HG03457 (cell line): Measurements from ENCODE around the gene TTYH2.
"Not testable (repeated sequence)": the region's sequence is repeated elsewhere in the genome, so short reads cannot be mapped to it uniquely, and the experiment has no call there.

Source experiments
- ATAC-seq: cut with Tn5 transposase; IDR thresholded peaks from one replicate; pipeline ENCODE4 v1.9.1; 2021; ENCODE audit warnings: moderate number of reproducible peaks; ENCODE audit not compliant: unreplicated experiment

Gene TTYH2

DNA sequence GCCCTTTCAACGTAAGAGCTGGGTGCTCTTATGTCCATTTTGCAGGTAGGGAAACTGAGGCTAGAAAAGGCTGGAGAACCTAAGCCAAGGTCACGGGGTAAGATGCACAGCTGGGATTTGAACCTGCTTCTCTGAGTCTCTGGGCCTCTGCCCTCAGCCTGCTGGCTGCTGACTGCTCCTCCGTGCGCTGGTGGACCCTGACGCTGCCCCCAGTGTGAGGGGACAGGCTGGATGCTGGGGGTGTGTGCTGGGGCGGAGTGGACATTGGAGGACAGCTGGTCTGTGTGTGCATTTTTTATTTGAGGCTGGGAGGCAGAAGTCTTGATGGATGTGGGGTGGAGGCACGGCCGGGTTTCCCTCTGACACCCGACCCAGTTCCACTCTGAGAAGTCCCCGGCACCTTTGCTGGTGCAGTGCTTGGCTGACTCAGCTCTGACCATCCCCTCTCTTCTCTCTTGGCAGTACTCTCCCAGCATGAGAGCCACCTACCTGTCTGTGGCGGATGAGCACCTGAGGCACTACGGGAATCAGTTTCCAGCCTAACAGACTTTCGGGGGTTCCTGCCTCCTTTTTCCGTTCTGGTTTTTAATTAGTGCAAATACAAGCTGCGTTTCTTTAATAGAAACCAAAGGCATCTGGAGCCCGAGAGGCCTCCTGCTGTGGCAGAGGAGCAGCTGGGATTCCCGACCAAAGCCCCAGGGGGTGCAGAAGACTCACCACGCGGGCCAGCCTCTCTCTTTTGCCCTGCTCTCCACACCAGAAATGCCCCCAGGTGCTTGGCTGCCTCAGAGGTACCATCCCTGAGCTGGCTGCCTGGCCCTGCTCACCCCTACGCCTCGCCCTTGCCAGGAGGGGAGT is 46.5 kb downstream of the TTYH2 start:
- ATAC-seq, result no peak

DNA sequence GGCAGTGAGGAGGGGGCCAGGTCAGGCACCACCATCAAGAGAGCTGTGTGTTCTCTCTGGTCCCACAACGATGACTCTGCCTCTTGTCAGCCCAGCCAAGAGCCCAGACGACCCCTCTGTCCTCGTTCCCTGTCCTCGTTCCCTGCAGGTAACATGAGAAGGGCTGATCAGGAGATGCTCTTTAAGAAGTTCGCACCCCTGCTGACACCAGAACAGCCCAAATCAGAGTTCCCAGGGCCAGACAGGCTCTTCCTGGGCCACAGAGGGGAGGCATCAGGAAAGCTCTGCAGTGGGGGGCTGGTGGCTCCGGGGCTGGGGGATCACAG is 47.1 kb downstream of the TTYH2 start:
- no peak for ATAC-seq

GRCh38 chr17:74262601-74263000 is 49.2 kb downstream of the TTYH2 start:
- ATAC-seq, result no peak

- not testable (repeated sequence) for ATAC-seq
Measured at GRCh38 chr17:74267054-74267453, 53.7 kb downstream of the TTYH2 start.

DNA sequence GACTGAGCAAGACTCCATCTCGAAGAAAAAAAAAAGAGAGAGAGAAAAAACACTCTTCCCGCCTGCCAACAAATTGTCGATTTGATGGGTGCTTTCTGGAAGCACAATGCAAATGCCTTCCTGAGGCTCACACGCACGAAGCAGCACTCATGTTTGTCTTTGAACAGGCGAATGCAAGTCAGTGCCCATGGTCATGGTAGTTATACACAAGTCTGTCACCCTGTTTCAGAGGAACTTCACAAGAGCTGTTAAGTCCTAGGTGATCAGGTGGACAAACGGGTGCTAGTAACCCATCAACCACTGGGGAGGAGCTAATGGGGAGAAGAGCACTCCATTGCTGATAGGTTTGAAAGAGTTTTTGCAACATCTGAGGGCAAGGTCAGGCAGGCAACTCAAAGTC is 54.2 kb downstream of the TTYH2 start:
- ATAC-seq, result no peak

GRCh38 chr17:74267987-74268499 is 54.7 kb downstream of the TTYH2 start:
- ATAC-seq, result no peak

DNA sequence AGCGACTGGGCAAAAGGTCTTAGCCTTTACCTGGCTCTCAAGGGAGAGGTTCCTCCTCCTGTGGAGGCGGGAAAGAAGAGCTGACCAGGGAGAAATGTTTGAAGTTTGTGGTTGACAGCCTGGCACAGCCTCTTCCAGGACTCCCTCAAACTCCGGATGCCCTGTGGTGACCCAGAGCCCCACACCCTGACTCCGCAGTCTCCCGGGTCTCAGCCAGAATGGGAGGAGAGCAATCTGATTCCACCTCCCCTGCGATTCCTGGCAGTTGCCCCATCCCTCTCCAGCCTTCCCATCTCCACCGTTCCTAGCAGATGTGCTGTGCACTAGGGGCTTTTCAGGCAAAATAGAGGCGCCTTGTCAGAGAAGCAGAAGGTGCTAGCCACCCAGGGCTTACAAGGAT is 55.2 kb downstream of the TTYH2 start:
- no peak for ATAC-seq

GRCh38 chr17:74270333-74270732 is 57.0 kb downstream of the TTYH2 start:
- ATAC-seq, result no peak

DNA sequence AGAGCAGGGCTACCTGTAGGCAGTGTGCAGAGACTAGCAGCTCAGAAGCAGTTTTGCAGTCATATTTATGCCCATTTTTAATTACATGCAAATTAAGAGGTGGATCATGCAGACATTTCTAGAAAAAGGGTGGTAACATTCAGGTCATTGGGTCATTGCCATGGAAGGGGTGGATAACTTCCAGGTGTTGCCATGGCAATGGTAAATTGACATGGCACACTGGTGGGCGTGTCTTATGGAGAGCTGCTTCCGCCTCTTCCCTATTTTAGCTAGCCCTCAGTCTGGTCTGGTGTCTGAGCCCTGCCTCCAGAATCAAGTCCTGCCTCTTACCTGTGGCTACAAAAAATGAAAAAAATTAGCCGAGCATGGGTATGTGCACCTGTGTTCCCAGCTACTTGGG is 57.9 kb downstream of the TTYH2 start:
- ATAC-seq, result no peak

- ATAC-seq, result no peak
Measured at GRCh38 chr17:74271901-74272561, 58.7 kb downstream of the TTYH2 start.

GRCh38 chr17:74272731-74273201 is 59.4 kb downstream of the TTYH2 start:
- ATAC-seq, result no peak

DNA sequence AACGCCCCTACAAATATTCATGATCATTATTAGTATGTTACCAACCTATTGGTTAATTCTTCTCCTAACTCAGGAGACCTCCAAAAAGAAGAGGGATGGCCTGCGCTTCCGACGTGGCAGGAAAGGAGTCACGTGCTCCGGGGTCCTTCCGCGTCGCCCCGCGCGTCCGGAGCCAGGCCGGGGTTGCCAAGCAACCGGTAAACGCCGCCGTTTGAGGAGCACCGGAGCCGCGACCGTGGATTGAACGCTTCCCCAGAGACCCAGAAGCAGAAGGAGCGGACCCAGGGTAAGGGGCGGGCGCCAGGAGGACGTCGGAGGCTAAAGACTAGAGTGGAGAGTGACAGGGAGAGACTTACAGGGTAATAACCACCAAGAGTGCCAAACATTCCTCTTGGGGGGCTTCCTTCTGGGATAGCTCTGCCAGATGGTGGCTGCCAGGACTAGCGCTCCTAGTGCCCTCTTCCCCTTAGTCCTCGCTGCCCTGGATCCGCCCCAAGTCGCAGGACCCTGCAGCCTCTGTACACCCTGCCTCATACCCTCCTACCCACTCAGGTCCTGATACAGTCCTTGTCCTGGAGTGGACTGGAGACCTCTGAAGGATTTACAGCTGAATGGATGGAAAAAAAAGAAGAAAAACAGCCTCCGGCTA is 60.8 kb downstream of the TTYH2 start, which contains the start of gene DNAI2:
Gene DNAI2, plus strand, starts transcription at position 175 of the 649 bp plus-strand sequence. CDS start 7,584 bp downstream, outside the sequence.
- ATAC-seq, result no peak

DNA sequence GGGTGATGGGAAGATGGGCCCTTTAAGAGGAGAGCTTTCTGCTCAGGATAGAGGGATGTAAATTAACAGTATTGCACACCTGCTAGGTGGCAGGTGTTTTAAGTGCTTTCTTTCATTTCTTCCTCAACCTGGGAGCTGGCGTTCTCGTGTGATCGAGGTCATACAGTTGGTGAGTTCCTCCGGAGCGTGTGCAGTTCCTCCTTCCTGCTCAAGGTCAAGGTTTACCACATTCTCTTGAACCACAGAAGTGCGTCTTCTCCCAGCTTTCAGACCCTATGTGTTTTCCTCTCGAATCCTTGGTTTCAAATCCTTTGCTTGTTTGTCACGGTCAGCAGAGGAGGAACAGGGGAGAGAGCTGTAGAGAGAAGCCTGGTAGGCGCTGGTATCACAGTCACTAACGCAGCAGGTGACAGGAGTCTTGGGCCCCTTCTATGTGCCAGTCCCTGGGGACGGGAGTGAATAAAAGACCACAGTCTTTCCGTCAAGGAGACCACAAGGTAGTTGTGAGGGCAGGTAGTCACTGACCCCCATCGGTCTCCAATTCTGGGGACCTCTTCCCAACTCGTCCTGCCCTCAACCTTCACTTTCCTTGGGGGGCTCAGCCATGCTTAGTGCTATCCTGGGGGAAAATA is 61.5 kb downstream of the TTYH2 start:
- ATAC-seq, result no peak

GRCh38 chr17:74276051-74276476 is 62.7 kb downstream of the TTYH2 start:
- no peak for ATAC-seq

DNA sequence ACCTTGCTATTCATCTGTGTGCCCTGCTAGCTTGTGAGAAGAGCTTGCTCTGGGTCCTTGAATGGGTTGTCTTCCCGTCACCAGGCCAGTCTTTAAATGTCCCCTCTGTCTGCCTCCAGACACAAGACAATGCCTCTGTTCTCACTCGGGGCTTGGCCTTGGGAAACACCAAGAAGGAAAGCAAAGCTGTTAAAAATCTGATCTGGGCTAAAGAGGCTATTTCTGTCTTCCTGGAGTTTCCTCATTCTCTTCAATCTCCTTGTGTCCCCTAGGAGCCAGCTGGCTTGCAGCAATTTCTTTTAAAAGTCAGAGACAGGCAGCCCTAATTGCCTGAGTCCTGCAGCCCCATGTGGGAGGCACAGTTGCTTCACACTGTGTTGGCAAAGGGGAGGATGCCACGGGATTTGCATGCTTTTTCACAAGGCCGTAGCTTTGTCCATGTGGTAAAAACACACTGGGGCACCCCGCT is 63.2 kb downstream of the TTYH2 start:
- ATAC-seq, result no peak

- ATAC-seq, result no peak
Measured at GRCh38 chr17:74277935-74278334, 64.6 kb downstream of the TTYH2 start.

- ATAC-seq, result not testable (repeated sequence)
Measured at GRCh38 chr17:74279617-74280016, 66.2 kb downstream of the TTYH2 start.

DNA sequence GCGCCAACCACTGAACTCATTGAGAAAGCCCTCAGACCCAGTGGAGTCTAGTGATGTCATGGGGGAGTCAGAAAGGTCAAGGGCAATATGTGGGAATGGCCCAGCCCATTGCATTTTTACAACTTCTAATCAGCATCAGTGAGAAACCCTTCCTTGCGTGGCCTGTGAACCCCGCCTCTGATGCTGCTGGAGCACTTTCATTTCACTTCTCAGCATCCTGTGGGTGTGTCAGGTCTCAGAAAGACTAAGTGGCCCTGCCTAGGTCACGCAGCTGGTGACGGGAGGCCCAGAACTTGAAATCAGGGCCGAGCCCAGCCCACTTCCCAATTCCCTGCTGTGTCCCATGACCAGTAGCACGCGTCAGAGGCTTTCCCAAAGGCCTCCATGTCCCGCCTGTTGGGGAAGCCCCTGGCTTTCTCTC is 66.7 kb downstream of the TTYH2 start:
- ATAC-seq, result no peak

DNA sequence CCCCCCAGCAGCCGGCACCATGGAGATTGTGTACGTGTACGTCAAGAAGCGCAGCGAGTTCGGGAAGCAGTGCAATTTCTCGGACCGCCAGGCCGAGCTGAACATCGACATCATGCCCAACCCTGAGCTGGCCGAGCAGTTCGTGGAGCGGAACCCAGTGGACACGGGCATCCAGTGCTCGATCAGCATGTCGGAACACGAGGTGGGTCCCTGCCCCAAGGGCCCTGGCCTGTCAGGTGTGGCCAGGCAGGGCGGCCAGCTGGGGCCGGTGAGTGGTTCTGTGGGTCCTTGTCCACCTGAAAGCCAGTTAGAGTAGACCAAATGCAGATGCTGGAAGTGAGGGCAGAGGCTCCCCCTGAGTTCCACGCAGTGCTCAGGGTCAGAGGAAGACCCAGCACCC is 68.4 kb downstream of the TTYH2 start:
- ATAC-seq, result no peak

DNA sequence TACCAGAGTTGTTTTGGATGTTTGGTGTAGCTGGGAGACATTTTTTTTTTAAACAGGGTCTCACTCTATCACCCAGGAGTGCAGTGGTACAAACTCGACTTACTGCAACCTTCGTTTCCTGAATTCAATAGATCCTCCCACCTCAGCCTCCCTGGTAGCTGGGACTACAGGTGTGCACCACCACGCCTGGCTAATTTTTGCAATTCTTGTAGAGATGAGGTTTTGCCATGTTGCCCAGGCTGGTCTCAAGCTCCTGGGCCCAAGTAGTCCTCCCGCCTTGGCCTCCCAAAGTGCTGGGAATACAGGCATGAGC is 68.9 kb downstream of the TTYH2 start:
- ATAC-seq, result not testable (repeated sequence)
